Measurements from ENCODE around the gene LMX1A.

DNA sequence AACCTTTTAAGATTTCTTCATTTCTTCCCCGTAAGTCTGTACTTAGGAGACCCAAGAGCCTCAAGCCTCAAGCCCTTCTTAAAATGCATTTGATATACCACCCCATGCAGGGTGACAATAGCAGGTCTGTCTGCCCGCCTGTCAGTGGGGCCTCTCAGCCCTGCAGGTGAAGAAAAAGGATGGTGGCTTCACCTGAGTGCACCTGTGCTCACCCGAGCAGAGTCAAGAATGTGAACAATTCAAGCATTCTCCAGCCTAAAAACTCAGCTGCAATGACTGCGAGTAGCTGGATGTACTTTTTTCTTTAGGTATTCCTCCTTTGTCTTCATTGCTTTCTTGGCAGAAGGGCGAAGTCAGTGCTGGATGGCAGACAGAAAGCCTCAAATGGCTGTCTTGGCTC, 203.3 kb downstream of the LMX1A start:
- no peak for TF ChIP-seq CTCF (IDR thresholded peaks at IDR 0.05)
- no peak for TF ChIP-seq POLR2AphosphoS5 (IDR thresholded peaks at IDR 0.05)
- TF ChIP-seq POLR2A (IDR thresholded peaks at IDR 0.05) = no peak
- TF ChIP-seq EP300 (IDR thresholded peaks at IDR 0.05) = no peak

All from upper lobe of left lung (tissue), 4 donors.